Spleen (tissue), 11 donors: ENCODE results near the gene PAN2. TPM values are rescaled to one million over a fixed set of nuclear protein-coding genes. Genes with fewer than 3 reads are reported as not detected.

Experiments
- DNase-seq: peaks from one replicate; pipeline ENCODE4 v3.0.0-alpha.2; 2020
- H3K27ac ChIP-seq, 8 donors: fragments of 200-600 bp; sonication (generic) in 7 of 8; 1 replicate in 4 of 8; 2 replicates in 4 of 8; pipeline versions ENCODE4 v1.5.0 to v1.8.0; 2016 to 2021; ENCODE audit warnings: inconsistent platforms in 4 of 8, mild to moderate bottlenecking in 4 of 8, moderate library complexity in 1 of 8
- H3K27me3 ChIP-seq, 7 donors: fragments of 200-600 bp; sonication (generic) in 6 of 7; replicated peaks in 1 of 7; 1 replicate in 4 of 7; 2 replicates in 3 of 7; pipeline versions ENCODE4 v1.5.0 to v1.8.0; 2016 to 2021; ENCODE audit warnings: inconsistent platforms in 3 of 7, mild to moderate bottlenecking in 1 of 7
- H3K36me3 ChIP-seq, 6 donors: fragments of 200-600 bp; sonication (generic) in 5 of 6; 1 replicate in 4 of 6; 2 replicates in 2 of 6; pipeline versions ENCODE4 v1.5.0 to v1.8.0; 2016 to 2021; ENCODE audit warnings: inconsistent platforms in 2 of 6
- H3K4me1 ChIP-seq, 6 donors: fragments of 200-600 bp; sonication (generic) in 5 of 6; 1 replicate in 3 of 6; 2 replicates in 3 of 6; pipeline versions ENCODE4 v1.5.0 to v1.8.0; 2016 to 2021; ENCODE audit warnings: inconsistent platforms in 3 of 6
- H3K4me3 ChIP-seq, 8 donors: fragments of 200-600 bp; sonication (generic) in 7 of 8; 1 replicate in 4 of 8; 2 replicates in 4 of 8; pipeline versions ENCODE4 v1.5.0 to v1.8.0; 2016 to 2021; ENCODE audit warnings: inconsistent platforms in 4 of 8, mild to moderate bottlenecking in 4 of 8, moderate library complexity in 2 of 8
- H3K9me3 ChIP-seq, 8 donors: fragments of 200-600 bp; sonication (generic) in 7 of 8; 1 replicate in 4 of 8; 2 replicates in 4 of 8; pipeline versions ENCODE4 v1.5.0 to v1.8.0; 2016 to 2021; ENCODE audit warnings: inconsistent platforms in 4 of 8
- CTCF ChIP-seq, 11 experiments: fragments of 200-600 bp in 7 of 11; fragments of 450-650 bp in 4 of 11; sonication (generic) in 4 of 11; IDR thresholded peaks in 8 of 11; conservative IDR thresholded peaks in 3 of 11; 1 replicate in 7 of 11; 2 replicates in 4 of 11; pipeline versions ENCODE4 v1.4.0 to v1.8.0; 2016 to 2021; ENCODE audit warnings: antibody characterized with exemption in 11 of 11, inconsistent platforms in 4 of 11, mild to moderate bottlenecking in 1 of 11
- POLR2A ChIP-seq, 3 donors: fragments of 450-650 bp; IDR thresholded peaks; one replicate each; pipeline ENCODE4 v1.5.1; 2017; ENCODE audit warnings: antibody characterized with exemption in 3 of 3, mild to moderate bottlenecking in 1 of 3
- POLR2AphosphoS5 ChIP-seq, 3 donors: sonication (generic); formaldehyde crosslinking; IDR thresholded peaks; one replicate each; pipeline ENCODE4 v1.5.1; 2017; ENCODE audit warnings: antibody characterized with exemption in 3 of 3
- WGBS, 5 donors: extraction: QIAGEN DNeasy Blood & Tissue Kit in 3 of 5; methylation state at CpG; one replicate each; pipeline versions ENCODE4 v1.1.5 to v1.1.7; 2013 to 2018; 5-methylcytosine and 5-hydroxymethylcytosine counted together
- intact Hi-C: fragments of 100-400 bp; cut with DNase I; formaldehyde crosslinking; loops from one replicate; pipeline ENCODE4 v1.15.0; 2023; ENCODE audit warnings: low total_unique reads
- polyA plus RNA-seq, 3 donors: library from polyadenylated mRNA; stranded (reverse); fragments of 200-250 nt; gene quantifications; one replicate each; pipeline ENCODE4 v1.2.1, GENCODE V29; 2013
- total RNA-seq, 7 donors: library from RNA; depleted of rRNA in 3 of 7; stranded (reverse); fragments of >200 nt in 3 of 7; fragmentation: NEBNext Ultra II Directional in 4 of 7; extraction: Animal tissue kit (Norgen Biotek cat#: 25700) in 4 of 7; gene quantifications; one replicate each; pipeline versions ENCODE4 v1.1.0 to v1.2.1, GENCODE V29; 2016 to 2021
- donor health status: healthy with polysubstance abuse.
- donor health status: DM: no; HTN: no; CAD: no; lungs with moderate emphysema.
- donor health status: DM: no; HTN: no; CAD: no.
- donor health status: Bipolar disorder and iron deficiency.
- donor health status: healthy.
- donor health status: DM: no; HTN: no; CAD: no.
- donor health status: DM: yes; HTN: yes; CAD: no.

The PAN2 gene
- total and polyA plus RNA-seq, 10 donors = 34.8 to 132 (median 86.8) TPM

GRCh38 chr12:56341616-56342015 lies 7.8 kb upstream of the PAN2 start:
- 36 to 80% (median 55%) methylated on average over 1 of the region's 1 CpG for WGBS, 5 donors
- Histone ChIP-seq H3K4me3 (no peak overlapping the region), H3K4me1 (peaks cover 2 to 35% (median 22%) of the 10 kb centered on the region in 6 donors), H3K36me3 (peaks cover 0 to 59% (median 44%) of the 10 kb centered on the region in 6 donors), H3K27ac (peak overlapping the region in 1 of 8 donors; percentile 33), H3K27me3 (no peaks in the 10 kb centered on the region), H3K9me3 (no peaks in the 10 kb centered on the region)
- DNase-seq = no peak
- intact Hi-C loops = no loop called here
- TF ChIP-seq POLR2AphosphoS5 (IDR thresholded peaks at IDR 0.05) (no peak), POLR2A (IDR thresholded peaks at IDR 0.05) (no peak), CTCF (IDR thresholded peaks at IDR 0.05 in 8 of 11, conservative IDR thresholded peaks at IDR 0.05 in 3 of 11) (no peak)

- no peaks in the 10 kb centered on the region for H3K9me3 ChIP-seq
- no peaks in the 10 kb centered on the region for H3K27me3 ChIP-seq
- H3K27ac ChIP-seq = peak overlapping the region; percentile 69 to 91 (median 80)
- peaks cover 4 to 46% (median 31%) of the 10 kb centered on the region in 6 donors for H3K4me1 ChIP-seq
- intact Hi-C loops = loop anchor here (10.0 kb wide), 1 partner anchor 126 kb away; the partner anchor contains the start of gene SPRYD4
- TF ChIP-seq POLR2AphosphoS5 (IDR thresholded peaks at IDR 0.05) (peak in 1 of 3 donors; percentile 7), CTCF (IDR thresholded peaks at IDR 0.05 in 8 of 11, conservative IDR thresholded peaks at IDR 0.05 in 3 of 11) (no peak)
- peak overlapping the region in 3 of 8 donors; percentile 5 to 61 (median 12) for H3K4me3 ChIP-seq
- peaks cover 0 to 33% (median 20%) of the 10 kb centered on the region in 6 donors for H3K36me3 ChIP-seq
- WGBS, 5 donors = 74 to 100% (median 90%) methylated on average over 1 of the region's 1 CpG
- no peak for DNase-seq
Observed at GRCh38 chr12:56339158-56339422, 5.3 kb upstream of the PAN2 start.

- peak; percentile 79 for DNase-seq
- Histone ChIP-seq H3K4me3 (peak within 1 kb of the TSS in 3 of 8 donors; percentile 5 to 61 (median 12)), H3K27ac (peak within 1 kb of the TSS; percentile 69 to 91 (median 80)), H3K27me3 (no peaks in the 10 kb centered on the region), H3K4me1 (peaks cover 4 to 46% (median 32%) of the 10 kb centered on the region in 6 donors), H3K36me3 (peaks cover 0 to 28% (median 15%) of the 10 kb centered on the region in 6 donors), H3K9me3 (no peaks in the 10 kb centered on the region)
- TF ChIP-seq POLR2A (IDR thresholded peaks at IDR 0.05) = peak in 1 of 3 donors; percentile 35
- TF ChIP-seq POLR2AphosphoS5 (IDR thresholded peaks at IDR 0.05) = peak; percentile 41 to 69 (median 60)
- no peak for TF ChIP-seq CTCF (IDR thresholded peaks at IDR 0.05 in 8 of 11, conservative IDR thresholded peaks at IDR 0.05 in 3 of 11)
- intact Hi-C loops = loop anchor here (10.0 kb wide), 1 partner anchor 126 kb away; the partner anchor contains the start of gene SPRYD4
- 30 to 37% (median 33%) methylated on average over 9 of the region's 9 CpGs for WGBS, 5 donors
Observed at GRCh38 chr12:56338308-56339157, 4.7 kb upstream of the PAN2 start, which contains the start of gene IL23A. TSS of gene IL23A (plus strand) at chr12:56338884. CDS start at chr12:56339045, 161 bp downstream.

- H3K36me3 ChIP-seq = peaks cover 0 to 20% (median 7%) of the 10 kb centered on the region in 6 donors
- no peaks in the 10 kb centered on the region for H3K9me3 ChIP-seq
- TF ChIP-seq POLR2A (IDR thresholded peaks at IDR 0.05) (no peak), POLR2AphosphoS5 (IDR thresholded peaks at IDR 0.05) (no peak)
- peak; percentile 32 for DNase-seq
- peak overlapping the region in 7 of 8 donors; percentile 75 to 91 (median 81) for H3K27ac ChIP-seq
- intact Hi-C loops = loop anchor here (10.0 kb wide), 1 partner anchor 127 kb away; the partner anchor contains the start of gene SPRYD4
- no peak overlapping the region for H3K4me3 ChIP-seq
- peaks cover 9 to 53% (median 38%) of the 10 kb centered on the region in 6 donors for H3K4me1 ChIP-seq
- no peaks in the 10 kb centered on the region for H3K27me3 ChIP-seq
- 71 to 86% (median 82%) methylated on average over 8 of the region's 8 CpGs for WGBS, 5 donors
Observed at GRCh38 chr12:56337753-56338251, 4.0 kb upstream of the PAN2 start.
